ENCODE results near the gene RPL22L1. TPM values are rescaled to one million over a fixed set of nuclear protein-coding genes. Genes with fewer than 3 reads are reported as not detected.

Gene RPL22L1
- total and polyA plus RNA-seq, 2 experiments from 2014 or later: 63.1 to 168 TPM

- no peaks in the 10 kb centered on the region for H3K9me2 ChIP-seq (replicated peaks; ENCODE audit: insufficient read depth)
- DNase-seq (ENCODE audit: low spot score): no peak
- TF ChIP-seq CTCF (IDR thresholded peaks at IDR 0.05; ENCODE audit: poor library complexity) (peak; percentile 62), EZH2phosphoT487 (IDR thresholded peaks at IDR 0.05; ENCODE audit: low read depth, severe bottlenecking, unreplicated experiment) (no peak)
- H3K4me2 ChIP-seq: no peak overlapping the region
- H3K4me3 ChIP-seq: no peak overlapping the region
- H2AFZ ChIP-seq: no peak overlapping the region
- no peak overlapping the region for H3K27ac ChIP-seq
- no peaks in the 10 kb centered on the region for H3K4me1 ChIP-seq (ENCODE audit: insufficient read depth)
- no peaks in the 10 kb centered on the region for H3K79me2 ChIP-seq
- no peaks in the 10 kb centered on the region for H3K36me3 ChIP-seq (replicated peaks; ENCODE audit: insufficient read depth, low read depth)
- WGBS (ENCODE audit: low lambda C conversion rate, missing lambda C conversion rate): 100% methylated on average over 2 of the region's 2 CpGs
- no peaks in the 10 kb centered on the region for H3K27me3 ChIP-seq
- no peaks in the 10 kb centered on the region for H3K9me3 ChIP-seq (ENCODE audit: low read depth)
- H4K20me1 ChIP-seq (ENCODE audit: insufficient read depth, poor library complexity, severe bottlenecking): no peaks in the 10 kb centered on the region
Observed at GRCh38 chr3:170848292-170848917, 21.6 kb downstream of the RPL22L1 start.

GRCh38 chr3:170844377-170844776, 25.6 kb downstream of the RPL22L1 start:
- no peaks in the 10 kb centered on the region for H3K4me1 ChIP-seq (ENCODE audit: insufficient read depth)
- TF ChIP-seq CTCF (IDR thresholded peaks at IDR 0.05; ENCODE audit: poor library complexity): no peak
- TF ChIP-seq EZH2phosphoT487 (IDR thresholded peaks at IDR 0.05; ENCODE audit: low read depth, severe bottlenecking, unreplicated experiment): no peak
- no peak for TF ChIP-seq EZH2 (IDR thresholded peaks at IDR 0.05; ENCODE audit: borderline replicate concordance)
- H2AFZ ChIP-seq: no peak overlapping the region
- H3K4me2 ChIP-seq: no peak overlapping the region
- no peak overlapping the region for H3K4me3 ChIP-seq
- no peaks in the 10 kb centered on the region for H3K9me3 ChIP-seq (ENCODE audit: low read depth)
- no peaks in the 10 kb centered on the region for H4K20me1 ChIP-seq (ENCODE audit: insufficient read depth, poor library complexity, severe bottlenecking)
- no peak overlapping the region for H3K27ac ChIP-seq
- no peaks in the 10 kb centered on the region for H3K9me2 ChIP-seq (replicated peaks; ENCODE audit: insufficient read depth)
- no peaks in the 10 kb centered on the region for H3K27me3 ChIP-seq
- no peaks in the 10 kb centered on the region for H3K36me3 ChIP-seq (replicated peaks; ENCODE audit: insufficient read depth, low read depth)
- H3K79me2 ChIP-seq: no peaks in the 10 kb centered on the region
- DNase-seq (ENCODE audit: low spot score): no peak

GRCh38 chr3:170840291-170840859, 29.6 kb downstream of the RPL22L1 start:
- H3K79me2 ChIP-seq: no peaks in the 10 kb centered on the region
- H3K36me3 ChIP-seq (replicated peaks; ENCODE audit: insufficient read depth, low read depth): no peaks in the 10 kb centered on the region
- WGBS (ENCODE audit: low lambda C conversion rate, missing lambda C conversion rate): 57% methylated on average over 2 of the region's 2 CpGs
- no peaks in the 10 kb centered on the region for H3K27me3 ChIP-seq
- H2AFZ ChIP-seq: no peak overlapping the region
- no peak for DNase-seq (ENCODE audit: low spot score)
- no peak overlapping the region for H3K4me2 ChIP-seq
- H3K27ac ChIP-seq: no peak overlapping the region
- TF ChIP-seq EZH2phosphoT487 (IDR thresholded peaks at IDR 0.05; ENCODE audit: low read depth, severe bottlenecking, unreplicated experiment) (no peak), EZH2 (IDR thresholded peaks at IDR 0.05; ENCODE audit: borderline replicate concordance) (no peak), CTCF (IDR thresholded peaks at IDR 0.05; ENCODE audit: poor library complexity) (no peak)
- no peak overlapping the region for H3K4me3 ChIP-seq
- no peaks in the 10 kb centered on the region for H3K4me1 ChIP-seq (ENCODE audit: insufficient read depth)
- H3K9me2 ChIP-seq (replicated peaks; ENCODE audit: insufficient read depth): no peaks in the 10 kb centered on the region
- H4K20me1 ChIP-seq (ENCODE audit: insufficient read depth, poor library complexity, severe bottlenecking): no peaks in the 10 kb centered on the region
- H3K9me3 ChIP-seq (ENCODE audit: low read depth): no peaks in the 10 kb centered on the region
